Epithelial cell of esophagus (primary cell): ENCODE results near the gene MAP1S.

Experiments
- DNase-seq: peaks from one replicate; pipeline ENCODE4 v3.0.0; 2010; ENCODE audit warnings: low read depth
- H3K4me3 ChIP-seq: 2 replicates; pipeline ENCODE4 v1.5.1; 2011; ENCODE audit warnings: mild to moderate bottlenecking, low read length, control low read depth
- CTCF ChIP-seq: IDR thresholded peaks from 2 replicates; pipeline ENCODE4 v1.5.1; 2011; ENCODE audit warnings: low read depth, mild to moderate bottlenecking, low read length, control low read depth, inconsistent platforms; ENCODE audit not compliant: insufficient read depth; ENCODE audit errors: missing control alignments

Gene MAP1S

GRCh38 chr19:17718947-17719711 lies at the start of gene MAP1S:
TSS of gene MAP1S (plus strand) at chr19:17719480. CDS start at chr19:17719503, 23 bp downstream.
- no peak for TF ChIP-seq CTCF
- peak within 1 kb of the TSS; percentile 68 for H3K4me3 ChIP-seq
- DNase-seq: peak; percentile 30

GRCh38 chr19:17671906-17672305 lies 47.4 kb upstream of the MAP1S start:
- peak; percentile 54 for DNase-seq

GRCh38 chr19:17673937-17674799 lies 45.1 kb upstream of the MAP1S start:
- no peak for TF ChIP-seq CTCF
- no peak overlapping the region for H3K4me3 ChIP-seq
- no peak for DNase-seq

More at GRCh38 chr19:17671906-17672305, 47.4 kb upstream of the MAP1S start:
- H3K4me3 ChIP-seq: no peak overlapping the region
- no peak for TF ChIP-seq CTCF

- DNase-seq: no peak
- TF ChIP-seq CTCF: no peak
- no peak overlapping the region for H3K4me3 ChIP-seq
Observed at GRCh38 chr19:17676295-17676694, 43.0 kb upstream of the MAP1S start.

GRCh38 chr19:17677002-17677401 lies 42.3 kb upstream of the MAP1S start:
- DNase-seq: peak; percentile 16
- H3K4me3 ChIP-seq: no peak overlapping the region
- peak; percentile 28 for TF ChIP-seq CTCF

DNA sequence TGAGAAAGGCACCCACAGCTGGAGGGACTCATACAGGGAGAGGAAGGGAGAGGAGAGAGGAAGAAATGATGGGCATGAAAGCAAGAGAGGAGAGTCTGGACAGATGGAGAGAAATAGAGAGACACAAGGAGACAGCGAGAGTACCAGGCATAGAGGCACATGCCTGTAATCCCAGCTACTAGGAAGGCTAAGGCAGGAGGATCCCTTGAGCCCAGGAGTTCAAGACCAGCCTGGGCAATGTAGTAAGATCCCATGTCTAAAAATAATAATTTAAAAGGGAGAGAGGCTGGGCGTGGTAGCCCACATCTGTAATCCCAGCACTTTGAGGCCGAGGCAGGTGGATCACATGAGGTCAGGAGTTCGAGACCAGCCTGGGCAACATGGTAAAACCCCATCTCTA lies 40.4 kb upstream of the MAP1S start:
- DNase-seq: no peak
- TF ChIP-seq CTCF: no peak
- no peak overlapping the region for H3K4me3 ChIP-seq
